Astrocyte (in vitro differentiated cells and primary cell): ENCODE measurements around the gene TRAPPC14. TPM values are rescaled to one million over a fixed set of nuclear protein-coding genes. Genes with fewer than 3 reads are reported as not detected.

Experiments used
- DNase-seq: peaks from one replicate; pipeline ENCODE4 v3.0.0-alpha.2; 2010; ENCODE audit warnings: low read depth
- FAIRE-seq: peaks from 2 replicates; lab custom pipeline; 2011; peaks lifted over from hg19 to GRCh38; lab: Jason Lieb, UNC
- H2AFZ ChIP-seq: 2 replicates; pipeline ENCODE4 v1.6.0; 2012; ENCODE audit warnings: low read depth, low read length, inconsistent platforms
- H3K27ac ChIP-seq: 2 replicates; pipeline ENCODE4 v1.5.1; 2011; ENCODE audit warnings: low read depth, low read length, inconsistent platforms
- H3K27me3 ChIP-seq: 2 replicates; pipeline ENCODE4 v1.6.0; 2011; ENCODE audit warnings: low read length, inconsistent platforms; ENCODE audit not compliant: insufficient read depth
- H3K36me3 ChIP-seq: 2 replicates; pipeline ENCODE4 v1.5.1; 2011; ENCODE audit warnings: low read length, inconsistent platforms; ENCODE audit not compliant: insufficient read depth
- H3K4me1 ChIP-seq: 2 replicates; pipeline ENCODE4 v1.5.1; 2011; ENCODE audit warnings: low read length, inconsistent platforms; ENCODE audit not compliant: insufficient read depth
- H3K4me2 ChIP-seq: 2 replicates; pipeline ENCODE4 v1.6.0; 2012; ENCODE audit warnings: low read length, inconsistent platforms
- H3K4me3 ChIP-seq: 2 replicates; pipeline ENCODE4 v1.5.1; 2011; ENCODE audit warnings: low read depth, mild to moderate bottlenecking, low read length, inconsistent platforms; ENCODE audit not compliant: insufficient read depth
- H3K79me2 ChIP-seq: 2 replicates; pipeline ENCODE4 v1.6.0; 2012; ENCODE audit warnings: mild to moderate bottlenecking, low read length, inconsistent platforms; ENCODE audit not compliant: insufficient read depth
- H3K9ac ChIP-seq: 2 replicates; pipeline ENCODE4 v1.6.0; 2012; ENCODE audit warnings: mild to moderate bottlenecking, low read length, inconsistent platforms
- H3K9me3 ChIP-seq: 2 replicates; pipeline ENCODE4 v1.5.1; 2012; ENCODE audit warnings: low read depth, mild to moderate bottlenecking, low read length, inconsistent platforms; ENCODE audit not compliant: insufficient read depth
- H4K20me1 ChIP-seq: 2 replicates; pipeline ENCODE4 v1.6.0; 2012; ENCODE audit warnings: low read length, inconsistent platforms; ENCODE audit not compliant: insufficient read depth
- H3K27ac Mint-ChIP-seq: one replicate; pipeline ENCODE4 v1.8.0; 2021; ENCODE audit warnings: mild to moderate bottlenecking, mixed read lengths; ENCODE audit not compliant: unreplicated experiment
- H3K27me3 Mint-ChIP-seq: one replicate; pipeline ENCODE4 v1.8.0; 2021; ENCODE audit warnings: low read depth, mixed read lengths; ENCODE audit not compliant: unreplicated experiment
- H3K36me3 Mint-ChIP-seq: one replicate; pipeline ENCODE4 v1.8.0; 2021; ENCODE audit warnings: low read depth, mixed read lengths; ENCODE audit not compliant: unreplicated experiment
- H3K4me1 Mint-ChIP-seq: one replicate; pipeline ENCODE4 v1.8.0; 2021; ENCODE audit warnings: low read depth, mixed read lengths; ENCODE audit not compliant: unreplicated experiment
- H3K4me3 Mint-ChIP-seq: one replicate; pipeline ENCODE4 v1.8.0; 2021; ENCODE audit warnings: mild to moderate bottlenecking, moderate library complexity, mixed read lengths; ENCODE audit not compliant: unreplicated experiment
- H3K9me3 Mint-ChIP-seq: one replicate; pipeline ENCODE4 v1.8.0; 2021; ENCODE audit warnings: mild to moderate bottlenecking, mixed read lengths; ENCODE audit not compliant: unreplicated experiment
- CTCF ChIP-seq: IDR thresholded peaks from 2 replicates; pipeline ENCODE4 v1.5.1; 2011; ENCODE audit warnings: low read depth, mild to moderate bottlenecking, inconsistent platforms, low read length, moderate library complexity; ENCODE audit not compliant: insufficient read depth
- EZH2 ChIP-seq: IDR thresholded peaks from 2 replicates; pipeline ENCODE4 v1.6.1; 2012; ENCODE audit warnings: mild to moderate bottlenecking, low read length, inconsistent platforms; ENCODE audit not compliant: insufficient read depth
- total RNA-seq: library from RNA; stranded (reverse); gene quantifications from 2 replicates; pipeline ENCODE4 v1.2.1, GENCODE V29; 2021

TRAPPC14 gene
- total RNA-seq, 1 donor from 2014 or later: 18.7 TPM

- Histone ChIP-seq H3K4me2 (no peak overlapping the region), H2AFZ (no peak overlapping the region), H3K79me2 (no peaks in the 10 kb centered on the region), H3K27me3 (no peaks in the 10 kb centered on the region), H3K9me3 (no peaks in the 10 kb centered on the region), H3K9ac (no peak overlapping the region), H3K27ac (no peak overlapping the region), H3K36me3 (no peaks in the 10 kb centered on the region), H4K20me1 (no peaks in the 10 kb centered on the region), H3K4me3 (no peak overlapping the region), H3K4me1 (no peaks in the 10 kb centered on the region)
- no peak for DNase-seq
- H3K27ac Mint-ChIP-seq: no peak overlapping the region
- peaks cover 2% of the 10 kb centered on the region for H3K4me1 Mint-ChIP-seq
- H3K27me3 Mint-ChIP-seq: peaks cover 2% of the 10 kb centered on the region
- TF ChIP-seq EZH2 (no peak), CTCF (no peak)
- no peak for FAIRE-seq
- no peaks in the 10 kb centered on the region for H3K9me3 Mint-ChIP-seq
- H3K4me3 Mint-ChIP-seq: no peak overlapping the region
- no peaks in the 10 kb centered on the region for H3K36me3 Mint-ChIP-seq
Observed at GRCh38 chr7:100142461-100142860, 16.1 kb downstream of the TRAPPC14 start.

GRCh38 chr7:100141555-100141949 lies 17.0 kb downstream of the TRAPPC14 start:
- Histone ChIP-seq H3K9me3 (no peaks in the 10 kb centered on the region), H3K27me3 (no peaks in the 10 kb centered on the region), H3K4me1 (no peaks in the 10 kb centered on the region), H2AFZ (no peak overlapping the region), H3K36me3 (no peaks in the 10 kb centered on the region), H3K79me2 (no peaks in the 10 kb centered on the region), H3K4me3 (no peak overlapping the region), H3K4me2 (no peak overlapping the region), H3K9ac (no peak overlapping the region), H3K27ac (no peak overlapping the region), H4K20me1 (no peaks in the 10 kb centered on the region)
- DNase-seq: no peak
- no peaks in the 10 kb centered on the region for H3K9me3 Mint-ChIP-seq
- H3K27ac Mint-ChIP-seq: no peak overlapping the region
- H3K27me3 Mint-ChIP-seq: peaks cover 2% of the 10 kb centered on the region
- peaks cover 2% of the 10 kb centered on the region for H3K4me1 Mint-ChIP-seq
- H3K4me3 Mint-ChIP-seq: no peak overlapping the region
- FAIRE-seq: no peak
- no peaks in the 10 kb centered on the region for H3K36me3 Mint-ChIP-seq
- TF ChIP-seq CTCF: no peak
- TF ChIP-seq EZH2: no peak

GRCh38 chr7:100137851-100138760 lies 20.4 kb downstream of the TRAPPC14 start:
- Mint-ChIP-seq H3K36me3 (no peaks in the 10 kb centered on the region), H3K4me3 (no peak overlapping the region), H3K9me3 (no peaks in the 10 kb centered on the region), H3K27ac (no peak overlapping the region), H3K27me3 (peaks cover 9% of the 10 kb centered on the region), H3K4me1 (peaks cover 2% of the 10 kb centered on the region)
- no peak overlapping the region for H3K4me2 ChIP-seq
- FAIRE-seq (no peak), DNase-seq (no peak)
- TF ChIP-seq EZH2 (no peak), CTCF (no peak)
- no peak overlapping the region for H3K9ac ChIP-seq
- no peaks in the 10 kb centered on the region for H3K79me2 ChIP-seq
- H2AFZ ChIP-seq: no peak overlapping the region
- no peaks in the 10 kb centered on the region for H3K9me3 ChIP-seq
- no peaks in the 10 kb centered on the region for H3K36me3 ChIP-seq
- H4K20me1 ChIP-seq: no peaks in the 10 kb centered on the region
- no peak overlapping the region for H3K27ac ChIP-seq
- H3K4me3 ChIP-seq: no peak overlapping the region
- H3K27me3 ChIP-seq: peaks cover 2% of the 10 kb centered on the region
- H3K4me1 ChIP-seq: no peaks in the 10 kb centered on the region
